Panc1 (cell line): ENCODE results near the gene SLC9A9.

Experiments used
- POLR2AphosphoS5 ChIP-seq: IDR thresholded peaks from 2 replicates; pipeline ENCODE4 v1.6.1; 2012; ENCODE audit warnings: mild to moderate bottlenecking, low read depth, low read length, moderate library complexity
- REST ChIP-seq, 2 experiments: IDR thresholded peaks; 2 replicates each; pipeline ENCODE4 v1.6.1; 2011 to 2012; ENCODE audit warnings: low read depth in 2 of 2, control low read depth in 1 of 2, low read length in 1 of 2, mild to moderate bottlenecking in 1 of 2, moderate library complexity in 1 of 2; ENCODE audit not compliant: insufficient read depth in 1 of 2
- SIN3A ChIP-seq: IDR thresholded peaks from 2 replicates; pipeline ENCODE4 v1.6.1; 2012; ENCODE audit warnings: low read depth, mild to moderate bottlenecking, low read length, moderate library complexity, borderline replicate concordance; ENCODE audit not compliant: insufficient read depth
- TF ChIP-seq, protein P1 (sequence below): fragments of 450-650 bp; IDR thresholded peaks from 2 replicates; pipeline ENCODE4 v1.5.1; 2017; ENCODE audit warnings: mild to moderate bottlenecking

GRCh38 chr3:143234526-143234925 is 613.7 kb downstream of the SLC9A9 start:
- TF ChIP-seq, protein P1, sequence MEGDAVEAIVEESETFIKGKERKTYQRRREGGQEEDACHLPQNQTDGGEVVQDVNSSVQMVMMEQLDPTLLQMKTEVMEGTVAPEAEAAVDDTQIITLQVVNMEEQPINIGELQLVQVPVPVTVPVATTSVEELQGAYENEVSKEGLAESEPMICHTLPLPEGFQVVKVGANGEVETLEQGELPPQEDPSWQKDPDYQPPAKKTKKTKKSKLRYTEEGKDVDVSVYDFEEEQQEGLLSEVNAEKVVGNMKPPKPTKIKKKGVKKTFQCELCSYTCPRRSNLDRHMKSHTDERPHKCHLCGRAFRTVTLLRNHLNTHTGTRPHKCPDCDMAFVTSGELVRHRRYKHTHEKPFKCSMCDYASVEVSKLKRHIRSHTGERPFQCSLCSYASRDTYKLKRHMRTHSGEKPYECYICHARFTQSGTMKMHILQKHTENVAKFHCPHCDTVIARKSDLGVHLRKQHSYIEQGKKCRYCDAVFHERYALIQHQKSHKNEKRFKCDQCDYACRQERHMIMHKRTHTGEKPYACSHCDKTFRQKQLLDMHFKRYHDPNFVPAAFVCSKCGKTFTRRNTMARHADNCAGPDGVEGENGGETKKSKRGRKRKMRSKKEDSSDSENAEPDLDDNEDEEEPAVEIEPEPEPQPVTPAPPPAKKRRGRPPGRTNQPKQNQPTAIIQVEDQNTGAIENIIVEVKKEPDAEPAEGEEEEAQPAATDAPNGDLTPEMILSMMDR = no peak
- TF ChIP-seq REST (IDR thresholded peaks at IDR 0.05; ENCODE audit: insufficient read depth in 1 of 2, low read depth in 2 of 2, low read length in 1 of 2) (no peak), SIN3A (no peak), POLR2AphosphoS5 (no peak)
